ENCODE measurements around the gene CD68.

The CD68 gene

DNA sequence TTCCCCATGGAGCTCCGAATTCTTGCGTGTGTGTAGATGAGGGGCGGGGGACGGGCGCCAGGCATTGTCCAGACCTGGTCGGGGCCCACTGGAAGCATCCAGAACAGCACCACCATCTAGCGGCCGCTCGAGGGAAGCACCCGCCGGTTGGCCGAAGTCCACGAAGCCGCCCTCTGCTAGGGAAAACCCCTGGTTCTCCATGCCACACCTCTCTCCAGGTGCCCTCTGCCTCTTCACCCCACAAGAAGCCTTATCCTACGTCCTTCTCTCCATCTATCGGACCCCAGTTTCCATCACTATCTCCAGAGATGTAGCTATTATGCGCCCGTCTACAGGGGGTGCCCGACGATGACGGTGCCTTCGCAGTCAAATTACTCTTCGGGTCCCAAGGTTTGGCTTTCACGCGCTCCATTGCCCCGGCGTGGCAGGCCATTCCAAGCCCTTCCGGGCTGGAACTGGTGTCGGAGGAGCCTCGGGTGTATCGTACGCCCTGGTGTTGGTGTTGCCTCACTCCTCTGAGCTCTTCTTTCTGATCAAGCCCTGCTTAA is 18.3 kb upstream of the CD68 start:
- TF ChIP-seq, protein P1, sequence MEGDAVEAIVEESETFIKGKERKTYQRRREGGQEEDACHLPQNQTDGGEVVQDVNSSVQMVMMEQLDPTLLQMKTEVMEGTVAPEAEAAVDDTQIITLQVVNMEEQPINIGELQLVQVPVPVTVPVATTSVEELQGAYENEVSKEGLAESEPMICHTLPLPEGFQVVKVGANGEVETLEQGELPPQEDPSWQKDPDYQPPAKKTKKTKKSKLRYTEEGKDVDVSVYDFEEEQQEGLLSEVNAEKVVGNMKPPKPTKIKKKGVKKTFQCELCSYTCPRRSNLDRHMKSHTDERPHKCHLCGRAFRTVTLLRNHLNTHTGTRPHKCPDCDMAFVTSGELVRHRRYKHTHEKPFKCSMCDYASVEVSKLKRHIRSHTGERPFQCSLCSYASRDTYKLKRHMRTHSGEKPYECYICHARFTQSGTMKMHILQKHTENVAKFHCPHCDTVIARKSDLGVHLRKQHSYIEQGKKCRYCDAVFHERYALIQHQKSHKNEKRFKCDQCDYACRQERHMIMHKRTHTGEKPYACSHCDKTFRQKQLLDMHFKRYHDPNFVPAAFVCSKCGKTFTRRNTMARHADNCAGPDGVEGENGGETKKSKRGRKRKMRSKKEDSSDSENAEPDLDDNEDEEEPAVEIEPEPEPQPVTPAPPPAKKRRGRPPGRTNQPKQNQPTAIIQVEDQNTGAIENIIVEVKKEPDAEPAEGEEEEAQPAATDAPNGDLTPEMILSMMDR (IDR thresholded peaks at IDR 0.05; ENCODE audit: unreplicated experiment in 3 of 3) = peak; percentile 78 to 82 (median 80)
- Mint-ChIP-seq H3K27ac (peak overlapping the region; percentile 96 to 100 (median 100)), H3K4me1 (peaks cover 50% of the 10 kb centered on the region), H3K4me3 (peak overlapping the region; percentile 88 to 99 (median 90)), H3K36me3 (ENCODE audit: low read depth) (peaks cover 22% of the 10 kb centered on the region), H3K27me3 (ENCODE audit: low read depth) (no peaks in the 10 kb centered on the region), H3K9me3 (no peaks in the 10 kb centered on the region)

DNA sequence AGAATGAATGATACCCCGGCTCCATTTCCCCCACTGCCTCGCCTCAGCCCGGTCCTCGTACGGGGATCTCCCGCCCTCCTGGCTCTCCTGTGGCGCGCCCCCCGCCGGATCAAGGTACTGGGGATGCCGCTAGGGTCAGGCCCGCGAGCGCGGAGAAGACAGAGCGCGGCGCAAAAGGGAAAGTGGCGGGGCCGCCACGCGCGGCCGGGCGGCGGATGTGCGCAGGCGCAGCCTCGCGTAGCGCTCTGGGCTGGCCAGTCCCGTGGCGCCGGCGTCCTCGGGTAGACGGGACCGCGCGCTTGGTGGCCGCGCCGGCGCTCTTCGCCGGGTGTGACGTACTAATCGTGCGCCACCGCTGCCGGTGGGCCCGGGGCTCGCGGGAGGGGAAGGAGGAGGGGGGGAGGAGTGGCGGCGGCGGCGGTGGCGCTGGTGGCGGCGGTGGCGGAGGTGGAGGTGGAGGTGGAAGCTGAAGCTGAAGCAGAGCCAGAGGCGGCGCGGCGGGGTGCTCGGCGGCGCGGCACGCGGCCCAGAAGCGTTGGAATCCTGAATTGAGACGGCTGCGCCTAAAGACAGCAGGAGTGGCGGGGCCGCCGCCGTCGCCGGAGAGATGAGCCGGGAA is 17.7 kb upstream of the CD68 start, which contains the start of gene SENP3:
Gene SENP3 (plus strand): TSS at position 331 of the 619 bp plus-strand sequence. CDS start 1,158 bp downstream, outside the sequence.
- Mint-ChIP-seq H3K4me1 (peaks cover 50% of the 10 kb centered on the region), H3K36me3 (ENCODE audit: low read depth) (peaks cover 25% of the 10 kb centered on the region), H3K4me3 (peak within 1 kb of the TSS; percentile 93 to 99 (median 95)), H3K9me3 (no peaks in the 10 kb centered on the region), H3K27ac (peak within 1 kb of the TSS; percentile 96 to 100 (median 100)), H3K27me3 (ENCODE audit: low read depth) (no peaks in the 10 kb centered on the region)
- TF ChIP-seq, protein P1 (IDR thresholded peaks at IDR 0.05; ENCODE audit: unreplicated experiment in 3 of 3) = no peak

DNA sequence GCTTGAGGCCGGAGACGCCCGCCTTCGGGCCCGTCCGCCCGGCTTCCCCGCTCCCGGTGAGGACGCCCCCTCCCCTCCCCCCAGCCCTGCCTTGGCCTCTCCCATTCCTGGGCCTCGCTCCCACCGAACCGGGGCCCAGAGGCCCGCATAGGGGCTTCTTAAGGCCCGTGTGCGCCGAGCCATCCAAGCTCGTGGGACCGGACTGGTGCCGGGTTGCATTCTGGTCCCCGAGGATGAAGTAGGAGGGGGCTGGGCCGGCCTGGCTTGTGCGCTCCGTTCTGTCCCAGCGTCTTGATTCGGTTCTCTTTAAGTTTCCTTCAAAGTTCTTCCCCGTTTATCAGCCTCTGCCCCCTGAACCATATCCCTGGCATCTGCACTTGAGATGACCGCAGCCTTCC is 17.2 kb upstream of the CD68 start:
- no peaks in the 10 kb centered on the region for H3K27me3 Mint-ChIP-seq (ENCODE audit: low read depth)
- H3K4me3 Mint-ChIP-seq = peak overlapping the region; percentile 93 to 99 (median 95)
- no peaks in the 10 kb centered on the region for H3K9me3 Mint-ChIP-seq
- TF ChIP-seq, protein P1 (IDR thresholded peaks at IDR 0.05; ENCODE audit: unreplicated experiment in 3 of 3) = no peak
- peak overlapping the region; percentile 55 to 94 (median 91) for H3K27ac Mint-ChIP-seq
- peaks cover 29% of the 10 kb centered on the region for H3K36me3 Mint-ChIP-seq (ENCODE audit: low read depth)
- H3K4me1 Mint-ChIP-seq = peaks cover 50% of the 10 kb centered on the region

DNA sequence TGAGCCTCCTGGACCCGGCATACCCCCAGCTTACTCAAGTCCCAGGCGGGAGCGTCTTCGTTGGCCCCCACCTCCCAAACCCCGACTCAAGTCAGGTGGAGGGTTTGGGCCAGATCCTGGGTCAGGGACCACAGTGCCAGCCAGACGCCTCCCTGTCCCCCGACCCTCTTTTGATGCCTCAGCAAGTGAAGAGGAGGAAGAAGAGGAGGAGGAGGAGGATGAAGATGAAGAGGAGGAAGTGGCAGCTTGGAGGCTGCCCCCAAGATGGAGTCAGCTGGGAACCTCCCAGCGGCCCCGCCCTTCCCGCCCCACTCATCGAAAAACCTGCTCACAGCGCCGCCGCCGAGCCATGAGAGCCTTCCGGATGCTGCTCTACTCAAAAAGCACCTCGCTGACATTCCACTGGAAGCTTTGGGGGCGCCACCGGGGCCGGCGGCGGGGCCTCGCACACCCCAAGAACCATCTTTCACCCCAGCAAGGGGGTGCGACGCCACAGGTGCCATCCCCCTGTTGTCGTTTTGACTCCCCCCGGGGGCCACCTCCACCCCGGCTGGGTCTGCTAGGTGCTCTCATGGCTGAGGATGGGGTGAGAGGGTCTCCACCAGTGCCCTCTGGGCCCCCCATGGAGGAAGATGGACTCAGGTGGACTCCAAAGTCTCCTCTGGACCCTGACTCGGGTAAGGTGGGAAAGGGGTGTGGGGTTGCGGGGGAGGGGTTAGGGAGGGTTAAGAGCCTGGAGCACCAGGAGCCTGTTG is 16.1 kb upstream of the CD68 start:
- H3K9me3 Mint-ChIP-seq = no peaks in the 10 kb centered on the region

DNA sequence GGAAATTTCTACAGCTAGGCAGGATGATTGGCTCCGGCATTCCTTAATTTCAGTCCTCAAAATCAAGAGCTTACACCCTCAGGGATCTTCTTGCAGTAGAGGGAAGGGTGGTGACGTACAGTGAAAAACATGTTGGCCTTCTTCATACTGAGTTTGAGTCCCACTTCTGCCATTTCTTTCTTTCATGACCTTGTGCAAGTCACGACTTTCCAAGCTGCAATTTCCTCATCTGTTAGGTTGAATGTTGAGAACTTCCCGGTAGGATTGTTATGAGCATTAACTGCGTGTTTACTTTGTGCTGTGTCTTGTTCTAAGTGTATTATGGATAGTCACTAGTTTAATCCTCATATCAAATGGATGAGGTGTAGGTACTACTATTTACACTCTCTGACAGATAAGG is 9.9 kb upstream of the CD68 start:
- H3K4me1 Mint-ChIP-seq = peaks cover 21% of the 10 kb centered on the region

More for the DNA sequence above, 16.1 kb upstream of the CD68 start:
- Mint-ChIP-seq H3K4me3 (peak overlapping the region; percentile 93 to 99 (median 95)), H3K4me1 (peaks cover 42% of the 10 kb centered on the region), H3K27ac (peak overlapping the region in 1 of 3 experiments; percentile 94), H3K27me3 (ENCODE audit: low read depth) (no peaks in the 10 kb centered on the region), H3K36me3 (ENCODE audit: low read depth) (peaks cover 34% of the 10 kb centered on the region)
- TF ChIP-seq, protein P1 (IDR thresholded peaks at IDR 0.05; ENCODE audit: unreplicated experiment in 3 of 3) = no peak

More for the DNA sequence above, 9.9 kb upstream of the CD68 start:
- TF ChIP-seq, protein P1 (IDR thresholded peaks at IDR 0.05; ENCODE audit: unreplicated experiment in 3 of 3) = no peak
- H3K27ac Mint-ChIP-seq = peak overlapping the region in 1 of 3 experiments; percentile 5
- peaks cover 2% of the 10 kb centered on the region for H3K9me3 Mint-ChIP-seq
- H3K27me3 Mint-ChIP-seq (ENCODE audit: low read depth) = no peaks in the 10 kb centered on the region
- H3K4me3 Mint-ChIP-seq = no peak overlapping the region
- H3K36me3 Mint-ChIP-seq (ENCODE audit: low read depth) = peaks cover 77% of the 10 kb centered on the region
